Femur (tissue), 1 donor: ENCODE data around the gene HOXC10.

ENCODE experiments used
- DNase-seq: peaks from one replicate; pipeline ENCODE4 v3.0.0-alpha.2; 2017

The HOXC10 gene

DNA sequence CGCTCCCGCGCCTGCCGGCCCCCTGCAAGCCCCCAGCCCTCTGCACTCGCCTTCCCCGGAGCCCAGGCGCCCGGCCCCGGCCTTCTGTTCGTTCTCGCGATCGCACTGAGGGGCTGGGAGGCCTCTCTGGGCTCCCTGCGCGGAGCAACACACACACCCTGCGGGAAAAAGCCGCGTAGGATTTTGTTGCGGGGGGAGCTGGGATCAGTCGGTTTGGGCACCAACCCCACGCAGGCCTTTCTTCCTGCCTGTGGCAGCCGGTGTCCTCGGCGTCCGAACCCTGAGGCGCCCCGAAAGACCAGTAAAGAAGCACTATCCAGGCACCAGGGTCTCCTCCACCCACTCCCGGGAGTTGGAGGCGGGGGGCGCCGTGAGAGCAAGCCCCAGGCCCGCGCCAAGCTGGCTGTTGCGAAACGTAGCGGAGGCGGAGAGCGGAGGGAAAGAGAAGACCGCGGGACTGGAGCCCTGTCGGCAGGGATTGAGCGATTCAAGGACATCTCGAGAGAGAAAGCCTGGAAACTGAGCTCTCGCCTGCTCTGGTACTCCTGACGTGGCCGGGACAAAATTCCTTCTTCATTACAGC lies 46.0 kb downstream of the HOXC10 start:
- peak; percentile 65 for DNase-seq

GRCh38 chr12:54031480-54031879 lies 46.5 kb downstream of the HOXC10 start:
- no peak for DNase-seq

DNA sequence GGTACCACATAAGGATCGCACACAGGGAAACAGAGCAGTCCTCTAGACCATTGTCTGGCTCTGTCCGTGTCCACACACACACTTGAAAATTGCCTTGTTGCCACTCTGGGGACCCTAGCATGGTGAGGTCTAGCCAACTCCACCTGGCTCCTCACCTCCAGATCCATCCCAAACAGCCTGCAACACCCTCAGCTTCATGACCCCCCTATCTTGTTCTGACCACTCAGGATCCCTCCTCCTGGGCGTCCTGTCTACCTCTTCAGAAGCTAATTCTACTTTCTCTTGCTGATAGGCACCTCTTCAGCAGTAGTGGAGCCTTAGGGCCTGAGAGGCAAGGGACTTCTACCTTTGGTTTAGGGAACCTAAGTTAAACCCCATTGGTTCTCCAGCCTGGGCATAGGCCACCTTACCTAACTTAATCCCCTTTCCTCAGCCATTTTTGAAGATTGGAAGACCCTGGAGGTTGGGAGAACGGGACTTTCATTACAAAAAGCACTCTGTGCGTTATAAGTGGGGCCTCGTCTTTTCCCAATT lies 47.2 kb downstream of the HOXC10 start:
- DNase-seq: peak; percentile 19

GRCh38 chr12:54032627-54033100 lies 47.7 kb downstream of the HOXC10 start, which contains the start of gene HOXC5:
Gene HOXC5 (plus strand): TSS chr12:54033050. CDS start chr12:54033123, 73 bp downstream.
- DNase-seq: peak; percentile 90

DNA sequence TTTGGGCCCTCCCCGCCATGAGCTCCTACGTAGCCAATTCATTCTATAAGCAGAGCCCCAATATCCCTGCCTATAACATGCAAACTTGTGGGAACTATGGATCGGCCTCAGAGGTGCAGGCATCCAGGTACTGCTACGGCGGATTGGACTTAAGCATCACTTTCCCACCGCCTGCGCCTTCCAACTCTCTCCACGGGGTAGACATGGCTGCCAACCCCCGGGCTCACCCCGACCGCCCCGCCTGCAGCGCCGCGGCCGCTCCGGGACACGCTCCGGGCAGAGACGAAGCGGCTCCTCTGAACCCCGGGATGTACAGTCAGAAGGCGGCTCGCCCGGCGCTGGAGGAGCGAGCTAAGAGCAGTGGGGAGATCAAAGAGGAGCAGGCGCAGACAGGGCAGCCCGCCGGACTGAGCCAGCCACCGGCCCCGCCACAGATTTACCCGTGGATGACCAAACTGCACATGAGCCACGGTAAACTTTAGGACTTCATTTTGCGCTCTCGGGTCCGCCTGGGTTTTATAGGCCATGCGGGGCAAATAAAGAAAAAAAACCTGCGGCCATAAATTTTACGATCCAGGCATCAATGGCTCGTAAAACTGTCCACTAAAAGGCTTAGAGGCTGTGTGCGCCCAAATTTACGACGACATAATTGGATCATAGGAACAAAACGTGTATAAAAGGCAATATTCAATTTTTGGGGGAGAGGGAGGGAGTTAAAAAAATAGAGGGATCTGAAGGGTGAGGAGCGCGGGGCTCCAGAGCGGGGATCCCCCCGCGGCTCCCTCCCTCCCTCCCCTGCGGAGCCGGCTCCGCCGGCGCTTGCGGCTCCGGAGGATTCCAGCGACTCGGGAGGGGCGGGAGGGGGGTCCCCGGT lies 48.4 kb downstream of the HOXC10 start:
- DNase-seq: peak; percentile 70

DNA sequence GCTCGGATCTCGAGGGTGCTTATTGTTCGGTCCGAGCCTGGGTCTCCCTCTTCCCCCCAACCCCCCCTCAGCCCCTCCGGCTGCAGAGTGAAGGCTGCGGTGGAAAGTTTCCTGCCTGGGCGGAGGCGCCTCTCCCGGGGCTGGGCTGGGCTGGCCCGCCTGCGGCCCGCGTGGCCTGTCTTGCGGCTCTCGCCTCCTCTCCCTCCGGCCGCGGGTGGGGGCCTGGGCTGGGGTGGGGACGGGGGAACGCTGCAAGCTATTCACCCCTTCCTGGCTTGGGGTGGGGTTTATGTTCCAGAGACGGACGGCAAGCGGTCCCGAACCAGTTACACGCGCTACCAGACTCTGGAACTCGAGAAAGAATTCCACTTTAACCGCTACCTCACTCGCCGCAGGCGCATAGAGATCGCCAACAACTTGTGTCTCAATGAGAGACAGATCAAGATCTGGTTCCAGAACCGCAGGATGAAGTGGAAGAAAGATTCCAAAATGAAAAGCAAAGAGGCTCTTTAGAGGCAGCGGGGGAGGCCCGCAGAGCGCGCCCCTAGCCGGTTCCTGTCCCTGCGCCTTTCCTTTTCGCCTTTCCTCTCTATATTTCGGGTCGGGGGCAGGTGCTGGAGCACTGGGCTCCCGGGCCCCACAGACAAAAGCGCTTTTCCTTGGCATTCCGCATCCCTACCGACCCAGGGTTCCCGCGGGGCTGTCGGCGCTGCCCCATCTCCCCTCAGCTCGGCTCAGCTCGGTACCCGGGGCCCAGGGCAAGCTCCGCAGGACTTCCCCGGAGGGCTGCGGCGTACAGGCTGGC lies 49.2 kb downstream of the HOXC10 start:
- peak; percentile 76 for DNase-seq

- DNase-seq: peak; percentile 21
Measured at GRCh38 chr12:54034785-54035310, 49.9 kb downstream of the HOXC10 start.

GRCh38 chr12:54035568-54036264 lies 50.8 kb downstream of the HOXC10 start:
- peak; percentile 16 for DNase-seq

DNA sequence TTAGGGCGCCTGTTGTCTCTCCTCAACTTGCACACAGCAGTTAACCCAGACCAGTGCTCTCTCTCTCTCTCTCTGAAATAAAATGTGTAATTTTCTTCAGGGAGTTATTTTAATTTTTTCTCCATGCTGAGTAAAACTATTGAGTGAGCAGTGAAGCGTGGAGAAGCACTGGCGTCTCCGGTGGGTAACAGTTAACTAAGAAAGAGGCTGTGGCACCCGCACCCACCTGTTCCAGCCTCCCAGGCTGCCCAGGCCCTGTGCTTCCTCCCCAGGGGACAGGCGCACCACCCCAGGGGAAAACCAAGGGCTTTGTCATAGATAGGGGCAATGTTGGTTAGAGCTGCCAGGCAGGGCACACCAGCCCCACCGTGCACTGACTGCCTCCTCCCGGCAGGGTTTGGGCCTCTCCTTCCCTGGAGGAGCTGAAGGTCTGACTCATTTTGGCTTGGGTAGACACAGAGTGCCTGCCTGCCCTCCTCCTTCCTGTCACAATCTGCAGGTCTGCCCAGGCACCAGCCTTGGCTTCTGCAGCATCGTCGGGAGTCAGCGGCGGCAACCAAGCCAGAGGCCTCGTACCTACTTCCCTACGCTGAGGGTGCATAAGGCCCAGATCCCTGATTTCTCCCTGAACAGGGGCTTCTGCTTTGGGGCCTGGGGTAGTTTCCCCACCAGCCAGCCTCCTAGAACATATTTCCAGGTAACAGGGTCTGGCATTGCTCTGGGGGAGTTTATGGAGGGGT lies 51.8 kb downstream of the HOXC10 start:
- peak; percentile 45 for DNase-seq

- DNase-seq: peak; percentile 67
Measured at GRCh38 chr12:54037360-54038283, 52.7 kb downstream of the HOXC10 start.

DNA sequence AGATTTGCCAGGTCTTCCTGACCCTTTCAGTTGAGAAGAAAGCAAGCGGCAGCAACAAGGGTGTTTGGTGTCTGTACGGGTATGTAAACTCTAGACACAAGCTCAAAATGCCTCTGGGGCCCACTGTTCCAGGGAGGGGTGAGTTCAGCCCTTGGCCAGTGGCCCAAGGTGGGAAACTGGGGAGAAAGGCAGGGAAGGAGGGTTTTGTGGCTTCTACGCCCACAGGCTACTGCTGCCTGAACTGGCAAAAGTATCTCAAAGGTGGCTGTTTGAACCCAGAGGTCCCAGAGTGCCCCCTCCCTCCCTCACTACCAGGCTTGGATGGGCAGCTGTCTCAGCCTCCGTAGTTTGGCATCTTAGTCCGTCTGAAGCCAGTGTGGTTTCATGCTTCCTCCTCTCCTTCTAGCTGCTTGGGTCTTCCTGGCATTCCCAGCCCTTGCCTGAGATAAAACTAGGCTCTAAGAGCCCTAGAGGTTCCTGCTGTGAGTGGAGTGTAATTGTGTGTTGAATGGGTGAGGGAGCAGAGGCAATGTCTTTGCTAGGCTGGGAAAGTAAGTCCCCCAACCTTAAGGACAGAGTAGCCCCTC lies 53.4 kb downstream of the HOXC10 start:
- peak; percentile 59 for DNase-seq

GRCh38 chr12:54038871-54039414 lies 54.0 kb downstream of the HOXC10 start:
- peak; percentile 86 for DNase-seq

- peak; percentile 91 for DNase-seq
Measured at GRCh38 chr12:54039417-54040147, 54.6 kb downstream of the HOXC10 start.
